ENCODE data around the gene DACT2.

GRCh38 chr6:168304752-168305015 lies 14.9 kb downstream of the DACT2 start:
- no peak for TF ChIP-seq YY1 (IDR thresholded peaks at IDR 0.05; ENCODE audit: insufficient read depth, insufficient read length)
- no peak for TF ChIP-seq ZNF274 (IDR thresholded peaks at IDR 0.05; ENCODE audit: low read depth, low read length)
- no peak for TF ChIP-seq SUZ12 (IDR thresholded peaks at IDR 0.05; ENCODE audit: extremely low read depth, insufficient read depth, insufficient read length)

Data from NT2/D1 (cell line).